Measurements from ENCODE around the gene EMILIN1.

Gene EMILIN1

DNA sequence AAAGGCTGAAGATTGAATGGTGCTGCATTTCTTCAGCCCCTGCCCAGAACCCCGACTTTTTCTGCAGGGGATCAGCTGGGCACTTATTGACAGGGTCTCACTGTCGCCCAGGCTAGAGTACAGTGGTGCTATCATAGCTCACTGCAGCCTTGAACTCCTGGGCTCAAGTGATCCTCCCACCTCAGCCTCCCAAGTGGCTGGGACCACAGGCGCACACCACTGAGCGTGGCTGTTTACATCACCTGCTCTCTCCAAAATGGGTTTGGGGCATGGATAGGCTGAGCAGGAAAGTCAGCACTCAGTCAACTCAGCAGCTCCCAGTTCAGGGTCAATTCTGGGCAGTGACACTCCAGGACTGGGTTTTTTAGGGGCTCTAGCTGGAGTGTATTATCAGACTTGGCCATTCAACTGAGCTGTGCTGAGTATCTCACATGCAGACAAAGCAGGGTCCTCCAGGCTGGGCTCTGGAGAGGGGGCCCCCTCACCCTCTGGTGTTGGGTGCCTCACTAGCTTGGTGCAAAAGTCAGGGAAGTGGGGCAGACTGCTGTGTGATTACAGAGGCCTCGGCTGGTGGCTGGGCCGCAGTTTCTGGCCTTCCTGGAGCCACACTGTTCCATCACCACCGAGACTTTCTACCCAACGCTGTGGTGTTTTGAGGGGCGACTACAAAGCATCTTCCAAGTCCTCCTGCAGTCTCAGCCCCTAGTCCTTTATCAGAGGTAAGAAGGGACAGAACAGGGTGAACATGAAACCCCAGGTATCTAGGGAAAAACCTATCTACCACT lies 49.7 kb downstream of the EMILIN1 start:
- no peak for DNase-seq

DNA sequence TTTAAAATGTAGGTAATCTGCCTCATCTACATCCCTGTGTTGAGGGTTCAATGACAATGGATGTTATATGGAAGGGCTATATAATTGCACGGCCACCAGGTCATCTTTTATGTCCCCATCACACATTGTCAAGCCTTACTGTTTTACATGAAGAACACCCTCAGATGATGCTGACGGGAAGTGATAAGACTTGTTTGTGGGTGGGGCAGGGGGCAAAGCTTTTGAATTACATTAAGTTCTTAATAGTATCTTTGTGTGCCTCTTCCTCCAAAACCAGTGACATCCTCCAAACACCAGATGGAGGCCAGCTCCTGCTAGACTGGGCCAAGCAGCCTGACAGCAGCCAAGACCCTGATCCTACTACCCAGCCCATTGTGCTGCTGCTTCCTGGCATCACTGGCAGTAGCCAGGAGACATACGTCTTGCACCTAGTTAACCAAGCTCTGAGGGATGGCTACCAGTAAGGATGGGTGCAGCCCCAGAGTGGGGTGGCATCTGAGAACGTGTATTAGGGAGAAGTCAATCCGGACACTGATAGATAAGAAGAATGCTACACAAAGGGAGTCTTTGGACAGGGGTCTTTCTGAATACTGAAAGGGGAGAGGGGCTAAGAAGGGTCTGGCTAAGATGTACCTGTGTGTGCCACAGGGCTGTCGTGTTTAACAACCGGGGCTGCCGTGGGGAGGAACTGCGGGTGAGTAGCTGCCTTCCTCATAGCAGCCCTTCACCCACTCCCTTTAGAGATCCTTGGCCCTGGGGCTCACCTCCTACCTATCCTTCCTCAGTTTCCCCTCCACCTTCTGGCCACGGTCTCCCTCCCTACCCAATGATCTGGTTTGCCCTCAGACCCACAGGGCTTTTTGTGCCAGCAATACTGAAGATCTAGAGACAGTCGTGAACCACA lies 50.5 kb downstream of the EMILIN1 start:
- no peak for DNase-seq

DNA sequence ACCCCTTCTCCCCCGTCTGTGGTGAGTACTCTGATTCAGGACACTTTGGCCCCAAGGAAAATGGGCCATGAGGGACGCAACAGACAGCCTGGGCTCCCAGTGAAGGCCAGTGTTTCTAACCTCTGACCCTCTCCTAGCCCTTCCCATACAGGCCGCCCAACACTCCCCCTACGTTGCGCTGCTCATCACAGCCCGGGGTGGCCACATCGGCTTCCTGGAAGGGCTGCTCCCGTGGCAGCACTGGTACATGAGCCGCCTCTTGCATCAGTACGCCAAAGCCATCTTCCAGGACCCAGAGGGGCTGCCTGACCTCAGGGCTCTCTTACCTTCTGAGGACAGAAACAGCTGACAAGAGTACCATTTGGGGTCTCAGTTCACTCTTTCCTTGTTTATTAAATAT lies 52.0 kb downstream of the EMILIN1 start:
- no peak for DNase-seq

DNA sequence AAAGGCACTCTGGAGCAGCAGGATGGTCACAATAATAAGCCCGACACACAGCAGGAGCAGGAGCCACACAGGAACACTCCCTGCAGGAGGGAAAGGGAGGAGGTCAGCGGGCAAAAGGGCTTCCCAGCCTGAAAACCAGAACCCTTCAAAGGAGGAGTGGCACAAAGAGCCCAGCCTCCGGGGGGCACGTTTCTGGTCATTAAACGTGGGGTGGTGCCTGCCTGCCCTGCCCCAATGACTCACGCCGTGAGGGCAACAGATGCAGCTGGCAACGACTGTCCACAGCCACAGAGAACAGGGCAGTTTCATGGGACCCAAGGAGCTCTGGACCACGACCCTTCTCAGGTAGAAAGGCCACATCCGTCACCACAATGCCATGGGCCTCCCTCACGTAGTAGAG lies 53.0 kb downstream of the EMILIN1 start:
- DNase-seq = no peak

DNA sequence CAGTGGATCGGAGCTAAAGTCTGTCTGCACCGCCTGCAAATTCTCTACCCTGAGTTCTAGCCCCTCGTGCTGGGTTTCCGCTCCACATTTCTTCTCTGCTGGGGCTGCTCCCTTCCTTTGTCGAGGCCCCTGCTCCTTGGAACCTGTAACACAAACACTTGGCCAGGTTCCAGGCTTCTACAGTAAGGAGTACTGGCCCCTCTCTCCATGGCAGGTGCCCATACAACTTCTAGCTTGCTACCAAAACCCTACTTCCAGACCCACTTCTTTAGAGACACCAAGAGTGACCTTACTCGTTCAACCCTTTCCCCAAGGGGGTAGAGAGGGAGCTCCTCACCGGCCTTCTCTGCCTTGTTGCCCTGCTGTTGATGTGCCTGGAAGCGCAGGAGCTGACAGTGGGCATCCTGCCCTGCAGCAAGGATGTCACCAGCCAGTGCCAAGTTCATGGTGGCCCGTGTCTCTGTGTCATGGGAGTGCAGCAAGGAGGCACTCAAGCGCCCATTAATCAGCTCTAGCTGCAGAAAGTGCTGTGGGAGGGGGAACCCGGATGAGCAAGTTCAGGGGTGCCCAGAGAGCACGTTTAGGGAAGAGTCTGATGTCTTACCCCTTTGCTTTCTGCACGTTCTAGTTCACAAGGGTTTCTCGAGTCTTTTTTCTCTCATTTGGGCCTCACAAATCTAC lies 54.9 kb downstream of the EMILIN1 start:
- no peak for DNase-seq

DNA sequence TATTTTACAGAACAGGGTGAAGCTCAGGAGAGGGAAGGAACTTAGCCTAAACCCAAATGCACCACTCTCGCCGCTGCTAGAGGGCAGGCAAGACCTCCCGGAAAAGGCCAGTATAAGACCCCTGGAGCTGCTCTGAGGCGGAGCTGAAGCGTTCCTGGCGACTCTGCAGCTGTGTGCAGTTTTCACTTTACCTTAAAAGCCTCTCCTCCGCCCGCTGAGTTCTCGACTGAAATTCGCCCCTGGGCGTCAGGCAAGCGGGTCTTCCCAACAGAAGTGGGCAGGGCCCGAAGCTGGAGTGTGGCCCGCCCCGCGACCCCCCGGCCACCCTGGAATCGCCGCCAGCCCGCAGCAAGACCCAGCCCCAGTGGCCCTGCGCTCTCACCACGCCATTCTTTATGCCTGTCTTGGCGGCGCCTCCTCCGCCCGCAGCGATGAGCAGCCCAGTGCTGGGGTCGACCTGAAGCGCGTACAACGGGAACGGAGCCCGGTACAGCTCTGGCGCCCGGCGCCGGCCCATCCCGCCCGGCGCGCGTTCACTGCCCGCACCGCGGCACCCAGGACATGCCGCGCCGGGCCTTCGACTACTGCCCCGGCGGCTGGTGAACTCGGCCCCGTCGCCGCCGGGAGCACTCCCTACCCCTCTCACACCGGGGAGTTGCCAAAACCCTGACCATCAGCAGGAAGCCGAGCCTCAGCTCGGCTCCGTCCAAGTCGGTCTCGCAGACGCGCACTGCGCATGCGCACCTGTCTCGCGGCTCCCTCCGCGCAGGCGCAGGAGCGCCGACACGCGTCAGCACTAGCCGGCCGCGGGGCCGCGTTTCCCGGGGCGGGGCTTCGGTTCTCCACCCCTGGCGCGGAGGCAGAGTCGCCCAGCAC lies 55.7 kb downstream of the EMILIN1 start, which contains the start of gene PREB:
TSS of gene PREB (minus strand) at position 732 of the 876 bp plus-strand sequence. CDS start at position 517, 215 bp downstream.
- DNase-seq = peak; percentile 95

DNA sequence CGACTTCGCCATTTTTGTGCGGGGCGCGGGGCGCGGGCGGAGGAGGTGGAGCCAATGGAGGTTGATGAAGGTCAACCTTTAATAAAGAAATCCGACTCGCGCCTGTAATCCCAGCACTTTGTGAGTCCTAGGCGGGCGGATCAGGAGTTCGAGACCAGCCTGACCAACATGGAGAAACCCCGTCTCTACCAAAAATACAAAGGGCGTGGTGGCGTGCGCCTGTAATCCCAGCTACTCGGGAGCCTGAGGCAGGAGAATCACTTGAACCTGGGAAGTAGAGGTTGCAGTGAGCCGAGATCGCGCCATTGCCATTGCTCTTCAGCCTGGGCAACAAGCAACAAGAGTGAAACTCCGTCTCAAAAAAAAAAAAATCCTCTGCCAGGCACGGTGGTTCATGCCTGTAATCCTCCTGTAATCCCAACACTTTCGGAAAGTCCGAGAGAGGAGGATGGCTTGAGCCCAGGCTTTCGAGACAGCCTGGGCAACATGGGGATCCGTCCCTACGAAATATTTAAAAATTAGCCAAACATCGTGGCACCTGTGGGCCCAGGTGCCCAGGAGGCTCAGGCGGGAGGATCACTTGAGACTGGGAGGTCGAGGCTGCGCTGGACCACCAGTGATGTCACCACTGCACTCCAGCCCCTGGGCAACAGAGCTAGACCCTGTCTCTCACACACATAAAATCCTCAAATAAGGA lies 56.5 kb downstream of the EMILIN1 start:
- no peak for DNase-seq

DNA sequence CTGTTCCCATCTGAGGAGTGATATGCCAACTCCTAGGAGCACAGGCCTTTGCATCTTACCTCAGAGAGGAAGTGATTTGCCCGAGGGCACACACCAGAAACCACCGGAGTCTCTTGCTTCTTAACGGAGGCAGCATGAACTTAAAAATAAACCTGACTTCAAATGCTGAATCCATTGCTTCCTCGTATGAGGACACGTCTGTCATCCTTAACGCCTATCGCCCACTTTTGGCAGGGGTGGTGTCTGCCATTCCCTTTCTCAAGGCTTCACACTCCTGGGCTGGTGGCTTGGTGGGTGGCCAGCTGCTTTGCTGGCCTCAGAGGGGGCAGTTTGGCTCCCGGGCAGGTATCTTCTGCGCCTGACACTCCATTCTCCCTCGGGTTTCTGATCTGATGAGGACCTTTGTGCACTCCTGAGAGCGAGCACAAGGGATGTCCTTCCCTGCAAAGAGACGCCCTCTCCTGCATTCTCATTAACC lies 57.1 kb downstream of the EMILIN1 start:
- no peak for DNase-seq
